ENCODE data around the gene BSPRY.

The BSPRY gene

DNA sequence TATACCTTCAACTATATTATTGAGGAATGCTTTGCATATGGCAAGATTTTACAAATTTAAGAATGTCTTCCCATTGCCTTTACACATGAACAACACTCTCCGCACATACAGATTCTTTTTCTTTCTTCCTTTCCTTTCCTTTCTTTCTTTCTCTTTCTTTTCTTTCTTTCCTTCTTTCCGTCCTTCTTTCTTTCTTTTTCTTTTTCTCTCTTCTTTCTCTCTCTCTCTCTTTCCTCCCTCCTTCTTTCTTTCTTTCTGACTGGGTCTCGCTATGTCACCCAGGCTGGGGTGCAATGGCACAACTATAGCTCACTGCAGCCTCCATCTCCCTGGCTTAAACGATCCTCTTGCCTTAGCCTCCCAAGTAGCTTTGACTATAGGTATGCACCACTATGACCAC is 23.1 kb upstream of the BSPRY start:
- Histone ChIP-seq H3K4me1 (ENCODE audit: low read depth, poor library complexity, severe bottlenecking) (no peaks in the 10 kb centered on the region), H4K20me1 (ENCODE audit: insufficient read depth) (no peaks in the 10 kb centered on the region), H3K79me2 (ENCODE audit: insufficient read depth, low read depth) (no peaks in the 10 kb centered on the region), H3K27ac (no peak overlapping the region), H3K36me3 (ENCODE audit: insufficient read depth) (no peaks in the 10 kb centered on the region), H3K4me3 (IDR thresholded peaks at IDR 0.05; ENCODE audit: insufficient read depth, low read depth, low read length) (no peak overlapping the region), H3K27me3 (ENCODE audit: insufficient read depth, low read depth) (no peaks in the 10 kb centered on the region), H3K9ac (no peak overlapping the region), H2AFZ (ENCODE audit: low read depth) (no peak overlapping the region), H3K4me2 (no peak overlapping the region)
- TF ChIP-seq, protein P1, sequence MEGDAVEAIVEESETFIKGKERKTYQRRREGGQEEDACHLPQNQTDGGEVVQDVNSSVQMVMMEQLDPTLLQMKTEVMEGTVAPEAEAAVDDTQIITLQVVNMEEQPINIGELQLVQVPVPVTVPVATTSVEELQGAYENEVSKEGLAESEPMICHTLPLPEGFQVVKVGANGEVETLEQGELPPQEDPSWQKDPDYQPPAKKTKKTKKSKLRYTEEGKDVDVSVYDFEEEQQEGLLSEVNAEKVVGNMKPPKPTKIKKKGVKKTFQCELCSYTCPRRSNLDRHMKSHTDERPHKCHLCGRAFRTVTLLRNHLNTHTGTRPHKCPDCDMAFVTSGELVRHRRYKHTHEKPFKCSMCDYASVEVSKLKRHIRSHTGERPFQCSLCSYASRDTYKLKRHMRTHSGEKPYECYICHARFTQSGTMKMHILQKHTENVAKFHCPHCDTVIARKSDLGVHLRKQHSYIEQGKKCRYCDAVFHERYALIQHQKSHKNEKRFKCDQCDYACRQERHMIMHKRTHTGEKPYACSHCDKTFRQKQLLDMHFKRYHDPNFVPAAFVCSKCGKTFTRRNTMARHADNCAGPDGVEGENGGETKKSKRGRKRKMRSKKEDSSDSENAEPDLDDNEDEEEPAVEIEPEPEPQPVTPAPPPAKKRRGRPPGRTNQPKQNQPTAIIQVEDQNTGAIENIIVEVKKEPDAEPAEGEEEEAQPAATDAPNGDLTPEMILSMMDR (conservative IDR thresholded peaks at IDR 0.05; ENCODE audit: low read depth, low read length) = no peak

DNA sequence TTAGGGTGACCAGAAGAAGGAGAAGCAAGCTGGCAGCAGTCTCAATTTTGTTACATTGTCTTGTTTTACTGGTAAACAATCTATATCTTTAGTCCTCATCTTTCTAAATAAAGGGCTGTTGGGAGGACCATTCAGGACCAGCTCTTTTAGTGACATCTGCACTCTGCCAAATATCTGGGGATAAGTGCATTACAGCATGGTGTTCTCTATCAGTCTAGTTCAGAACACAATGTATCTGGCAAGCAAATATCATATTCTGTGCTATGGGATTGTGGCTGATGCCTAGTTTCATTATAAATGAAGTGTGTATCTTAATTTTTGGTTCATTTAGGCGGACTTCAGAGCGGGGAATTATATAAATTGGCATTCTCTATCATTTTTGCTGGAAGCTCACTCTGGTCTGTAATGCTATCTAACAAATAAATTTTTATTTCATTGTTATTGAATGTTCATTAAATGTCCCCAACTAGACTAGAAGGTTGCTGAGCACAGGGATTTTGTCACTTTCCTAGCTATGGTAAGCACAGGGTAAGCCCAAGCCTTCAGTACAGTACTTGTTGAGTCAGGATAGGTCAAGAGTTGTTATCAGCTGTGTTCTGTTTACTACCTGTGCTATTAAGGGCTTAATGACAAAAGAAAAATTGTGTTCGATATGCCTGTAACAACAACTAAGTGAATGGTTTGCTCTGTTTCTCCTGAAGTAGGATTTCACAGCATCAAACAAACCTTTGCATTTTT is 21.1 kb upstream of the BSPRY start:
- no peaks in the 10 kb centered on the region for H3K4me1 ChIP-seq (ENCODE audit: low read depth, poor library complexity, severe bottlenecking)
- H3K79me2 ChIP-seq (ENCODE audit: insufficient read depth, low read depth) = no peaks in the 10 kb centered on the region
- no peak overlapping the region for H3K4me2 ChIP-seq
- H2AFZ ChIP-seq (ENCODE audit: low read depth) = no peak overlapping the region
- H3K4me3 ChIP-seq (IDR thresholded peaks at IDR 0.05; ENCODE audit: insufficient read depth, low read depth, low read length) = no peak overlapping the region
- TF ChIP-seq, protein P1 (conservative IDR thresholded peaks at IDR 0.05; ENCODE audit: low read depth, low read length) = no peak
- no peaks in the 10 kb centered on the region for H3K36me3 ChIP-seq (ENCODE audit: insufficient read depth)
- H3K9ac ChIP-seq = no peak overlapping the region
- no peaks in the 10 kb centered on the region for H3K27me3 ChIP-seq (ENCODE audit: insufficient read depth, low read depth)
- H3K27ac ChIP-seq = no peak overlapping the region
- H4K20me1 ChIP-seq (ENCODE audit: insufficient read depth) = no peaks in the 10 kb centered on the region

DNA sequence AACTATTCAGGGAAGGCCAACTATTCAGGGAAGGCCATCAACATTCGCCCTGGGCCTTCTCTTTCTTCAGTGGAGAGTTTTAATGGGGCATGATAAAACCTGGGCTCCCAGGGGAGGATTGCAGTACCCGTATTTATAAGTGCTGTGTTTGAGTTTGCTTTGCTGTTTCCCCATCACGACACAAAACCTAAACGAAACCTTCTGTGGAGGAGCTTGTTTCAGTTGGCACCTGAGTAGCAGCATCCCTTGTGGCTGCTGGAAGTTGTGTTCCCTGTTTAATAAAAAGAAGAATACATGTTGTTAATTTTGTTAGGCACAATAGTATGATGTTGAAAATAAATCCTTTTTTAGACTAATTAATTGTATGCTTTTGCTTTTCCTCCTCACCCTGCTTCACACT is 17.6 kb upstream of the BSPRY start:
- Histone ChIP-seq H3K4me3 (IDR thresholded peaks at IDR 0.05; ENCODE audit: insufficient read depth, low read depth, low read length) (no peak overlapping the region), H3K27ac (no peak overlapping the region), H3K36me3 (ENCODE audit: insufficient read depth) (no peaks in the 10 kb centered on the region), H3K27me3 (ENCODE audit: insufficient read depth, low read depth) (no peaks in the 10 kb centered on the region), H4K20me1 (ENCODE audit: insufficient read depth) (no peaks in the 10 kb centered on the region), H3K9ac (no peak overlapping the region), H3K4me1 (ENCODE audit: low read depth, poor library complexity, severe bottlenecking) (no peaks in the 10 kb centered on the region), H2AFZ (ENCODE audit: low read depth) (no peak overlapping the region), H3K4me2 (no peak overlapping the region), H3K79me2 (ENCODE audit: insufficient read depth, low read depth) (no peaks in the 10 kb centered on the region)
- TF ChIP-seq, protein P1 (conservative IDR thresholded peaks at IDR 0.05; ENCODE audit: low read depth, low read length) = no peak

DNA sequence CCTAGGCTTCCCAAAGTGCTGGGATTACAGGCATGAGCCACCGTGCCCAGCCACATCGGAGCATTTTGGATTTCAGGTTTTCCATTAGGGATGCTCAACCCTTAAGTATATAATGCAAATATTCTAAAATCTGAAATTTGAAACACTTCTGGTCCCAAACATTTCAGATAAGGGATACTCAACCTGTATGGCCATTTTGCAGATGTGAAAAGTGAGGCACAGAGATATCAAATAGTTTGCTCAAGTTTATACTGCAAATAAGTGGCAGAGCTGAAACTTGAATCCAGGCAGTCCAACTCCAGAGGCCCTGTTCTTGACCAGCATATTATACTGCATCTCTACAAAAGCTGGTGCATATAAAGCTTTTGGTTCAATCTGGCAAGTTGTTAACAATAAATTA is 11.6 kb upstream of the BSPRY start:
- no peaks in the 10 kb centered on the region for H3K79me2 ChIP-seq (ENCODE audit: insufficient read depth, low read depth)
- peaks cover 9% of the 10 kb centered on the region for H3K4me1 ChIP-seq (ENCODE audit: low read depth, poor library complexity, severe bottlenecking)
- H3K27me3 ChIP-seq (ENCODE audit: insufficient read depth, low read depth) = no peaks in the 10 kb centered on the region
- H4K20me1 ChIP-seq (ENCODE audit: insufficient read depth) = no peaks in the 10 kb centered on the region
- H3K9ac ChIP-seq = no peak overlapping the region
- TF ChIP-seq, protein P1 (conservative IDR thresholded peaks at IDR 0.05; ENCODE audit: low read depth, low read length) = no peak
- no peak overlapping the region for H3K4me3 ChIP-seq (IDR thresholded peaks at IDR 0.05; ENCODE audit: insufficient read depth, low read depth, low read length)
- H3K36me3 ChIP-seq (ENCODE audit: insufficient read depth) = no peaks in the 10 kb centered on the region
- H3K4me2 ChIP-seq = no peak overlapping the region
- H2AFZ ChIP-seq (ENCODE audit: low read depth) = no peak overlapping the region
- no peak overlapping the region for H3K27ac ChIP-seq

All from KMS-11 (cell line).